Smooth muscle cell (in vitro differentiated cells): ENCODE data around the gene GRK7. TPM values are rescaled to one million over a fixed set of nuclear protein-coding genes. Genes with fewer than 3 reads are reported as not detected.

Source experiments
- DNase-seq: peaks from one replicate; lab custom pipeline; 2025; ENCODE audit not compliant: unreplicated experiment; lab: John Stamatoyannopoulos, UW
- H2AFZ ChIP-seq: fragments of 200-600 bp; sonication (generic); 2 replicates; pipeline ENCODE4 v1.6.0; 2016; ENCODE audit warnings: antibody characterized with exemption, low read depth, mild to moderate bottlenecking
- H3F3A ChIP-seq: fragments of 200-600 bp; sonication (generic); 2 replicates; pipeline ENCODE4 v1.6.0; 2017; ENCODE audit warnings: antibody characterized with exemption, low read depth
- H3K27ac ChIP-seq: fragments of 200-600 bp; sonication (generic); 2 replicates; pipeline ENCODE4 v1.5.1; 2016; ENCODE audit warnings: low read depth, mild to moderate bottlenecking
- H3K27me3 ChIP-seq: fragments of 200-600 bp; sonication (generic); 2 replicates; pipeline ENCODE4 v1.6.1; 2016; ENCODE audit warnings: low read depth, mild to moderate bottlenecking
- H3K36me3 ChIP-seq: fragments of 200-600 bp; sonication (generic); 2 replicates; pipeline ENCODE4 v1.5.1; 2016; ENCODE audit warnings: low read depth
- H3K4me1 ChIP-seq: fragments of 200-600 bp; sonication (generic); 2 replicates; pipeline ENCODE4 v1.5.1; 2016; ENCODE audit warnings: low read depth
- H3K4me2 ChIP-seq: fragments of 200-600 bp; sonication (generic); 2 replicates; pipeline ENCODE4 v1.6.0; 2016; ENCODE audit warnings: mild to moderate bottlenecking
- H3K4me3 ChIP-seq: fragments of 200-600 bp; sonication (generic); 2 replicates; pipeline ENCODE4 v1.5.1; 2016; ENCODE audit warnings: mild to moderate bottlenecking
- H3K79me2 ChIP-seq: fragments of 200-600 bp; sonication (generic); 2 replicates; pipeline ENCODE4 v1.6.0; 2016; ENCODE audit warnings: low read depth, mild to moderate bottlenecking
- H3K9ac ChIP-seq: fragments of 200-600 bp; sonication (generic); 2 replicates; pipeline ENCODE4 v1.6.0; 2016; ENCODE audit warnings: low read depth
- H3K9me3 ChIP-seq: fragments of 200-600 bp; sonication (generic); replicated peaks from 2 replicates; pipeline ENCODE4 v1.5.1; 2016; ENCODE audit warnings: low read depth
- H4K20me1 ChIP-seq: fragments of 200-600 bp; sonication (generic); 2 replicates; pipeline ENCODE4 v1.6.0; 2016; ENCODE audit warnings: low read depth
- CTCF ChIP-seq: fragments of 200-600 bp; sonication (generic); IDR thresholded peaks from 2 replicates; pipeline ENCODE4 v1.5.1; 2017; ENCODE audit warnings: borderline replicate concordance, mild to moderate bottlenecking, antibody characterized with exemption; ENCODE audit not compliant: insufficient read depth, poor library complexity, severe bottlenecking
- WGBS: methylation state at CpG from one replicate; pipeline ENCODE4 v1.1.7; 2016; ENCODE audit warnings: low lambda C conversion rate; 5-methylcytosine and 5-hydroxymethylcytosine counted together
- polyA plus RNA-seq: library from polyadenylated mRNA; unstranded; fragments of >200 nt; fragmentation: Nextera tagmentation; extraction: Ambion mirVana; gene quantifications from 2 replicates; pipeline ENCODE4 v1.2.1, GENCODE V29; 2016
- total RNA-seq: library from RNA; depleted of rRNA; stranded (reverse); fragments of >200 nt; gene quantifications from 2 replicates; pipeline ENCODE4 v1.2.3, GENCODE V29; 2014

Gene GRK7
- total and polyA plus RNA-seq, 2 experiments from 2014 or later = not detected

GRCh38 chr3:141796889-141797781 is 33.9 kb downstream of the GRK7 start:
- H3K4me1 ChIP-seq = peaks cover 25% of the 10 kb centered on the region
- H3K9me3 ChIP-seq = no peaks in the 10 kb centered on the region
- peak overlapping the region; percentile 35 for H3K4me3 ChIP-seq
- WGBS = 19% methylated on average over 49 of the region's 49 CpGs
- H3K4me2 ChIP-seq = peak overlapping the region; percentile 80
- peak overlapping the region; percentile 75 for H3K27ac ChIP-seq
- no peaks in the 10 kb centered on the region for H3K27me3 ChIP-seq
- H3K36me3 ChIP-seq = no peaks in the 10 kb centered on the region
- peak; percentile 32 for DNase-seq
- no peaks in the 10 kb centered on the region for H3K79me2 ChIP-seq
- H4K20me1 ChIP-seq = no peaks in the 10 kb centered on the region
- H3K9ac ChIP-seq = peak overlapping the region; percentile 26
- peaks cover 14% of the 10 kb centered on the region for H3F3A ChIP-seq
- H2AFZ ChIP-seq = peak overlapping the region; percentile 97
- TF ChIP-seq CTCF = no peak

- peak overlapping the region; percentile 75 for H3K27ac ChIP-seq
- H3K36me3 ChIP-seq = no peaks in the 10 kb centered on the region
- no peaks in the 10 kb centered on the region for H3K79me2 ChIP-seq
- peak overlapping the region; percentile 26 for H3K9ac ChIP-seq
- H3K9me3 ChIP-seq = no peaks in the 10 kb centered on the region
- peak overlapping the region; percentile 80 for H3K4me2 ChIP-seq
- H3K4me1 ChIP-seq = peaks cover 25% of the 10 kb centered on the region
- no peak for TF ChIP-seq CTCF
- no peaks in the 10 kb centered on the region for H4K20me1 ChIP-seq
- WGBS = 87% methylated on average over 10 of the region's 10 CpGs
- peaks cover 14% of the 10 kb centered on the region for H3F3A ChIP-seq
- no peak for DNase-seq
- H3K27me3 ChIP-seq = no peaks in the 10 kb centered on the region
- H2AFZ ChIP-seq = peak overlapping the region; percentile 97
- H3K4me3 ChIP-seq = peak overlapping the region; percentile 35
These were observed 34.7 kb downstream of the GRK7 start for GRCh38 chr3:141797819-141798447.

GRCh38 chr3:141798448-141798845 is 35.2 kb downstream of the GRK7 start:
- Histone ChIP-seq H3K4me3 (no peak overlapping the region), H3K27me3 (no peaks in the 10 kb centered on the region), H3F3A (peaks cover 14% of the 10 kb centered on the region), H3K36me3 (no peaks in the 10 kb centered on the region), H2AFZ (no peak overlapping the region), H3K9me3 (no peaks in the 10 kb centered on the region), H4K20me1 (no peaks in the 10 kb centered on the region), H3K79me2 (no peaks in the 10 kb centered on the region), H3K4me2 (no peak overlapping the region), H3K4me1 (peaks cover 25% of the 10 kb centered on the region), H3K27ac (no peak overlapping the region), H3K9ac (no peak overlapping the region)
- DNase-seq = no peak
- WGBS = 95% methylated on average over 11 of the region's 11 CpGs
- no peak for TF ChIP-seq CTCF
